GM19240 (cell line): Measurements from ENCODE around the gene CASP9.
"Not testable (repeated sequence)": the region's sequence is repeated elsewhere in the genome, so short reads cannot be mapped to it uniquely, and the experiment has no call there.

Experiments used
- DNase-seq: peaks from one replicate; pipeline ENCODE4 v3.0.0; 2011; ENCODE audit warnings: low spot score; ENCODE audit not compliant: insufficient read length

Gene CASP9

GRCh38 chr1:15526021-15526489, 2.0 kb upstream of the CASP9 start:
- no peak for DNase-seq

DNA sequence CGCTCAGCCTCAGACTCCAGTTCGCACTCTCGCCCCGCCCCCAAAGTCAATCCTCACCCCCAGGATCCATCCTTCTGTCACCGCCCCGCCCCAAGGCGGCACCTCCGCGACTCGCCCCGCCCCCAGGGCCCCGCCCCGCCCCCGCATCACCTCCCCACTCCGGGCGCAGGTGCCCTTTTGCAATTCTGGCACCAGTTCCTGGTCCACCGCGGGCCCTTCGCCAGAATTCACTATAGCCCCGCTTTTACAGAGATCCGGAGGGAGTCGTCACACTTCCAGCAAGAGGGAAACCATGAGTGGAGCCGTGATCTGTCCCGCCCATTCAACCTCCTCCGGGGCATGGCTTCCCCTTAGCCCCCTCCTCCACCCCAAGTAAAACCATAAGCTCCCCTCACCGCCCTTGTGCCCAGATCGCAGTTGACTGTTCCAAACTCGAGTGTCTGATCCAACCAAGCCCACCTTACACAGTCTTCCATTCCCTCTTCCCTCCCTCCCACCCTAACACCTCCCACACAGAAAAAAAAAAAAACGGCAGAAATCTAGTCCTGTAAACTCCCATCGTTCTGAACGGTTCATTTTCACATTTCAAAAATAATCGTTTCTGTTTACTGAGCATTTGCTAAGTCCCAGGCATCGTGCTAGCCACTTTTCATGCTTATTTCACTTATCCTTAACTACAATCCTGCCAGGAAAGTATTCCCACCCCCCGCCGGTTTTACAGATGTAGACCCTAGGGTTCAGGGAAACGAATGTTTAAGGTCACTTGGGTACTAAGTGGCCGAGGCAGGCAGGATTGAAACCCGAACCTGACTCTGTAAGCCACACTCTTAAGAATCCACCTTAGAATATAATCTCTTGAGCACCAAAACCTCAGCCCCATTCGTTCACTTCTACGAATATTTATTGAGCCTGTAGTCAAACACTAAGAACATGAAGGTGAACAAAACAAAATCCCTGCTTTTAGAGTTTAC, 1.3 kb upstream of the CASP9 start:
- DNase-seq = peak; percentile 57

DNA sequence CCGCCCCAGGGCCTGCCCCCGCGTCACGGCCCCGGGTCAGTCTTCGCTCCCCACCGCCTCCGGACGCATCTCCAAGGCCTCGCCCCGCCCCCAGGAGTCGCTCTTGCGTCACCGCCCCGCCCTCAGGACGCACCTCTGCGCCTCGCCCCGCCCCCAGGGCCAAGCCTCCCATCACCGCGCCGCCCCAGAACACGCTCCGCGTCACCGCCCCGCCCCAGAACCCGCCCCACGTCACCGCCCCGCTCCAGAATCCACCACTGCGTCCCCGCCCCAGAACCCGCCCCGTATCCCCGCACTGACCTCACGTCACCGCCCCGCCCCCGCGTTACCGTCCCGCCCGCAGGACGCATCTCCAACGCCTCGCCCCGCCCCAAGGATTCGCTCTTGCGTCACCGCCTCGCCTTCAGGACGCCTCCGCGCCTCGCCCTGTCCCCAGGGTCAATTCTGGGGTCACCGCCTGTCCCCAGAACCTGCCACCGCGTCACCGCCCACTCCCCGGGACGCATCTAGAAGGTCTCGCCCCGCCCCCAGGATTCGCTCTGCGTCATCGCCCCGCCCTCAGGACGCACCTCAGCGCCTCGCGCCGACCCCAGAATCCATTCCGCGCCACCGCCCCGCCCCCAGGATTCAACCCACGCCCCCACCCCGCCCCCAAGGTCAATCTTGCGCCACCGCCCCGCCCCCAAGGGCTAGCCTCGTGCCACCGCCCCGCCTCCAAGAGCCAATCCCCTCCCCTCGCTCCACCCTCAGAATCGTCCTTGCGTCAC, 451 bp upstream of the CASP9 start:
- DNase-seq = peak; percentile 76

- no peak for DNase-seq
Observed at GRCh38 chr1:15523104-15524020, 653 bp downstream of the CASP9 start.

DNA sequence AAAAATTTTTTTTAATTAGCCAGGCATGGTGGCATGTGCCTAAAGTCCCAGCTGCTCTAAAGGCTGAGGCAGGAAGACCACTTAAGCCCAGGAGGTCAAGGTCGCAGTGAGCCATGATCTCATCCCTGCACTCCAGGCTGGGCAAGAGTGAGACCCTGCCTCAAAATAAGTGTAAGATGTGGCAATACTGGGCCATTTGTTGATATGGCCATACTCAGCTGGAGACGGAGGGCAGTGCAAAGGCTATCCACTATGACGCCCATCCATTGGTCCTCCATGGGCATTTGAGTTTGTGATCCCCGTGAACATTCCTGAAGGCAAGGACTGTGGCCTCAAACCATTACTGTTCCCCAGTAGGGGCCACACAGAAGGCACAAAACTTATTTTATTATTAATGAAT, 1.5 kb downstream of the CASP9 start:
- DNase-seq = no peak

DNA sequence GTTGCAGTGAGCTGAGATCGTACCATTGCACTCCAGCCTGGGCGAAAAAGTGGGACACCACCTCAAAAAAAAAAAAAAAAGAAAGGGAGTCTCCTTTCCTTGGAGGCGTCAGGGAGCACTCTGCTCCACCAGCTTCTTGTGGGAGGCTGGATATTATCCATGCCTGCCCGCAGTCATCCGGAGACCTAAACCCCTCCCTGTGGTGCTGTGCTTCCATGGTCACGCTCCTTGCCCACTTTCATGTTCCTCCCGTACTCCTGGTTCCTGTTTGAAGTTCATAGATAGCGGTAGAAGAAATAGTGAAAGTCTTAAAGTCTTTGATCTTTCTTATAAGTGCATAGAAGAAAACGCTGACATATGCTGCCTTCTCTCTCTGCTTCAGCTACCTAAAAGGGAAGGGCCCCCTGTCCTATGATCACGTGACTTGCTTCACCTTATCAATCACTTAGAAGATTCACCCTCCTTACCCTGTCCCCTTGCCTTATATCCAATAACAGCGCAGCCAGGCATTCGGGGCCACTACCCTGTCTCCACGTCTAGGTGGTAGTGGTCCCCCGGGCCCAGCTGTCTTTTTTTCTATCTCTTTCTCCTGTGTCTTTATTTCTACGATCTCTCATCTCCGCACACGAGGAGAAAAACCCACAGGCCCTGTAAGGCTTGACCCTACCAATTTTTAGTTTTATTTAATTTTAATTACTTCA, 2.7 kb downstream of the CASP9 start:
- not testable (repeated sequence) for DNase-seq

DNA sequence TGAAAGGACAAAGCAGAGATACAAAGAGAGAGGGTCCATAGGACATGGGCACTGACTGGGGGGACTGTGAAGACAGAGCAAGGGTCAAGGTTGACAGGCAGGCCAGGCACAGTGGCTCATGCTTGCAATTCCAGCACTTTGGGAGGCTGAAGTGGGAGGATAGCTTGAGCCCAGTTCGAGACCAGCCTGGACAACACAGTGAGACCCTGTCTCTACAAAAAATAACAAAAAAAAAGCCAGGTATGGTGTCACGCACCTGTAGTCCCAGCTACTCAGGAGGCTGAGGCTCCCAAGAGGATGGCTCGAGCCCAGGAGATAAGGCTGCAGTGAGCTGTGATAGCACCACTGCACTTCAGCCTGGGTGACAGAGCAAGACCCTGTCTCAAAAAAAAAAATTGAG, 4.4 kb downstream of the CASP9 start:
- no peak for DNase-seq

DNA sequence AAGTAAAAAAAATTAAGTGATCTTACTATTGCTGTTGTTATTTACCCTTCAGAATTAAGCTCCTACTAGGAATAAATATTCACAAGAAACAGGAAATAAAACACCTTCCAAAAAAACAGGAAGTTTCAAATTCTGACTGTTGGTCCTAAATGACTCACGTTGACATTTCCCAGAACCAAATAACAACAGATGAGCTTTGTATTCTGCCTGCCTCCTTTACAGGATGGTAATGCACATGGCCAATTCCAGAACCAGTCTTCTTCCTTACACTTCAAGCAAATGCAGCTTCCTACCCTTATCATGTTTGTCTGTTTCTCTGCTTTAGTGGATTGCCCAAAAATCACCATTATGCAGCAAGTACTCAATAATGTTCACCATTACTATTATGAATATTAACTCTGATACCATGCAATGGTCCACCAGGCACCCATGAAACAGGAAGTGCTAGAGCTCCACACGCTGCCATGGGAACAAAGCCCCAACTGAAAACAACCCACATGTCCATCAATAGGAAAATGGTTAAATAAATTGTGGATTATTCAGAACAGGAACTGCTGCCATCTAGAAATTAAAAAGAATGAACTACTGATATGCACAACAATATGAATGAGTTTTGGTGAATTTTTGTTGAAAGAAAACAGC, 8.9 kb downstream of the CASP9 start:
- DNase-seq = no peak

DNA sequence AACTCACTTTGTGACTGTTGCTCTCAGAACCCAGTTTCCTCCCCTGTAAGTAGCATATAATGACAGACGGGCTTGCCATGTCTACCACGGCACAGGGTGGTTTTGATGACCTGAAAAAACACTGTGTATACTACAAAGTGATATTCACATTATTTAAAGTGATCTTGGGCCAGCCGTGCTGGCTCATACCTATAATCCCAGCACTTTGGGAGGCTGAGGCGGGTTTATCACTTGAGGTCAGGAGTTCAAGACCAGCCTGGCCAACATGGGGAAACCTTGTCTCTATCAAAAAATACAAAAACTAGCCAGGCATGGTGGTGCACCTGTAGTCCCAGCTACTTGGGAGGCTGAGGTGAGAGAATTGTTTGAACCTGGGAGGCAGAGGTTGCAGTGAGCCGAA, 9.5 kb downstream of the CASP9 start:
- not testable (repeated sequence) for DNase-seq

GRCh38 chr1:15513919-15514318, 10.1 kb downstream of the CASP9 start:
- no peak for DNase-seq

DNA sequence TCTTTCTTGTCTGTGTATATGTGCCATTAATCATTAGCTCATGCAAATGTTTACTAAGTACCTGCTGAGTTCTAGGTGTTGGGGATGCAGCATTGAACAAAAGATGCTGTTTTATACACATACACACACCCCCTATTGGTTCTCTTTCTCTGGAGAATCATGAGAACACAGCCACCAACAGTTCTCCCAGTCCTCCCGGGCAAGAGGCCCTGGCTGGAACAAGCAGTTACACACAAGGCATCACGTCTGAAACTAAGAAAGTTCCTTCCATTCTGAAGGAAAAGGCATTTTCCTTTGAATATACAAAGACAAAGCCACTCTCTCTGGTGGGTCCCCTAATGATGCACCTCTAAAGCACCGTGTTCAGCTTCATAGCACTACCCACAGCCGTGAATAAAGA, 10.8 kb downstream of the CASP9 start:
- no peak for DNase-seq

DNA sequence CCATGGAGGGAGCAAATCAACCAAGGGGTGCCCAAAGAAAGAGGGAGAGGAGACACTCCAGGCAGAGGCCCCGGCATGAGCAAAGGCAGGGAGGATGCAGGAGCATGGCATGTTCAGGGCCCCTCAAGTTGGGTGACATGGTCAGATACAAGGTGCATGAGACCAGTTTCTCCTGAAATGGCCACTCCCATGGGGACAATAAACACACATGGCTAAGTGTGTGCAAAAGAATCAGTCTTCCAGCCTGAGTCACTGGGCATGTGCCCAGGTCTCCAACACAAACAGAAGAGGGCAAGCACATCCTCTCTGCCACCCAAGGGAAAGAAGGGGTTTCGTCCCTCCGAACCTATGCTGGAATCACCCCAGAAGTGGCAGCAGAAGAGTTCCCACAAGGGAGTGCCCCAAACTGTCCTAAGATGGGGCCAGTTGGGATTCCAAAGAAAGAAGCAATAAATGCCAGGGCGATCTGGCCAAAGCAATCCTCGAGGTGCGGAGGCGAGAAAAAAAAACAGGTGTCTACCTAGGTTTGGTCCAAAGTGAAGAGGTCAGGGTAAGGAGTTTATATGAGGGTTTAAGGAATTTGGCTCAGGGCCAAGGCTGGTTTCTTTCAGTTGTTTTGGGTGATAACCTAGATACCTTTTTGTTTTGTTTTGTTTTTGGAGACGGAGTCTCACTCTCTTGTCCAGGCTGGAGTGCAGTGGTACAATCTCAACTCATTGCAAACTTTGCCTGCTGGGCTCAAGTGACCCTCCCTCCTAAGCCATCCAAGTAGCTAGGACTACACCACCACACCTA, 13.2 kb downstream of the CASP9 start:
- no peak for DNase-seq

DNA sequence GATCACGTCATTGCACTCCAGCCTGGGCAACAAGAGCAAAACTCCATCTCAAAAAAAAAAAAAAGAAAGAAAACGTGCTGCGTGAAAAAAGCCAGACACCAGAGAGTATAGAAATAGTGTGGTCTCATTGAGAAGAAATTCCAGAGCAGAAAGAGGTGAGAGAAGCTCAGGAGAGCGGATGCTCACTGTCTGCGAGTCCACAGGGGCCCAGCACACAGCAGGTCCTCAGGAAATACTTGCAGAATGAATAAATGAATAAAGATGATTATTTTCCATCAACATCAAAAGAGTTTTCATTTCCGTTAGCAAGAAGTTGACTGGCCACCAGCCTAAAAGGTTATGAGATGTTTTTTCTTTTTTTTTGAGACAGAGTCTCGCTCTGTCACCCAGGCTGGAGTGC, 14.4 kb downstream of the CASP9 start:
- no peak for DNase-seq

- no peak for DNase-seq
Observed at GRCh38 chr1:15508700-15509487, 15.1 kb downstream of the CASP9 start.

GRCh38 chr1:15507278-15507677, 16.7 kb downstream of the CASP9 start:
- DNase-seq = no peak

- no peak for DNase-seq
Observed at GRCh38 chr1:15506831-15507230, 17.2 kb downstream of the CASP9 start.

DNA sequence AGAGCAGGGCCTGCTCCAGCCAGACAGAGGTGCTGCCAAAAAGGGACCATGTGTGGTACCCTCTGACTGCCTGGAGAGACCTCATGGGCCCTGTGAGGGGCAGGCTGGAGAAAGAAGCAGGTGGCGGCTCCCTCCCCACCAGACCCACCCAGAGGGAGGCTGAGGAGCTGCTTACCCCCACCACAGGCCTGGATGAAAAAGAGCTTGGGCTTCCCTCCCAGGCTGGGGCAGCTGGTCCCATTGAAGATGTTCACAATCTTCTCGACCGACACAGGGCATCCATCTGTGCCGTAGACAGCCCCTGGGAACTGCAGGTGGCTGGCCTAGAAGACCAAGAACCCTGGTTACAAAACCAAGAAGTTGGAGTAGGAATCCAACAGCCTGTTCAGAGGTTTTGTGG, 19.6 kb downstream of the CASP9 start:
- no peak for DNase-seq

DNA sequence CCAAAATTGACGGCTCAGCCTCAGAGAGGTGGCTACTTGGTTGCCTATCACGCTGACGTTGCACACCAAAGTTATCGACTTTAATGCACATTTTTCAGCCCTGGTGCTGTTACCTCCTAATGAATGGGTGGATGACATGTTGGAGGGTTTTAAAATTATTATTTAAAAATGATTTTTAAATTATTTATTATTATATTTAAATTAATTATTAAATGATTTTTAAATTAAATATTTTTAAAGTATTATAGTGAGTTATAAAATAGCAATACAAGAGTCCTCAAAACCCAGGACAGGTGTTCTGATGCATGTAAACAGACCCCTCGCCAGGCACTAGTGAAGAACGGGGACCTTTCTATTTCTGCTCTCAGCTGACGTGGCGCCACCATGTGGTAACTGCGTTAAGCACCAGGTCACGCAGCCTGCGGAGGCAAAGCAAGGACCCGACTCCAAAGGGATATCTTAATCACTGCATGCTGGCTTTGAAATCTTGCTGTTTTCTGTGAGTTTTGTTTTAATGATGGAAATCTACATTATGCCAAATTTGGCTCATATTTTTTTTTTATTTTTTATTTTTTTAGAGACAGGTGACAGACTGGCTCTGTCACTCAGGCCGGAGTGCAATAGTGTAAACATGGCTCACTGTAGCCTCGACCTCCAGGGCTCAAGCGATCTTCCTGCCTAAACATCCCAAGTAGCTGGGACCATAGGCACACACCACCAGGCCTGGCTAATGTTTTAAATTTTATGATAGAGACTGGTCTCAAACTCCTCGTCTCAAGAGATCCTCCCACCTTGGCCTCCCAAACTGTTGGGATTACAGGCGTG, 22.6 kb downstream of the CASP9 start:
- peak; percentile 55 for DNase-seq
